NCI-H524 (cell line): ENCODE data around the gene UBE2D1.
A peak's percentile ranks its signal among the peaks of the same experiment; 100 is the strongest.
"Not testable (repeated sequence)": the region's sequence is repeated elsewhere in the genome, so short reads cannot be mapped to it uniquely, and the experiment has no call there.

Experiments used
- DNase-seq, 2 experiments: peaks; one replicate each; lab custom pipeline; 2025; lab: John Stamatoyannopoulos, UW

Gene UBE2D1

GRCh38 chr10:58384095-58384494, 49.3 kb downstream of the UBE2D1 start:
- DNase-seq, result no peak

GRCh38 chr10:58384544-58384998, 49.8 kb downstream of the UBE2D1 start:
- DNase-seq, result no peak

- peak; percentile 69 to 77 for DNase-seq
These were observed 50.4 kb downstream of the UBE2D1 start, which contains the start of gene TFAM for GRCh38 chr10:58384999-58385783. Gene TFAM (plus strand): TSS chr10:58385410. CDS start chr10:58385548, 138 bp downstream.

GRCh38 chr10:58385784-58386112, 50.9 kb downstream of the UBE2D1 start:
- DNase-seq, result peak in 1 of 2 experiments; percentile 12

GRCh38 chr10:58389024-58389423, 54.2 kb downstream of the UBE2D1 start:
- no peak for DNase-seq

GRCh38 chr10:58393317-58393716, 58.5 kb downstream of the UBE2D1 start:
- no peak for DNase-seq

- no peak for DNase-seq
These were observed 59.7 kb downstream of the UBE2D1 start for GRCh38 chr10:58394471-58394870.

GRCh38 chr10:58396057-58396456, 61.3 kb downstream of the UBE2D1 start:
- no peak for DNase-seq

- DNase-seq, result no peak
These were observed 63.0 kb downstream of the UBE2D1 start for GRCh38 chr10:58397830-58398229.

- no peak for DNase-seq
These were observed 64.6 kb downstream of the UBE2D1 start for GRCh38 chr10:58399410-58399809.

GRCh38 chr10:58400609-58401008, 65.8 kb downstream of the UBE2D1 start:
- no peak for DNase-seq

- DNase-seq, result no peak
These were observed 69.2 kb downstream of the UBE2D1 start for GRCh38 chr10:58404001-58404400.

- no peak for DNase-seq
These were observed 75.3 kb downstream of the UBE2D1 start for GRCh38 chr10:58409956-58410610.

GRCh38 chr10:58412502-58412961, 77.7 kb downstream of the UBE2D1 start:
- no peak for DNase-seq

GRCh38 chr10:58414270-58415041, 79.7 kb downstream of the UBE2D1 start:
- peak in 1 of 2 experiments; percentile 17 for DNase-seq

- DNase-seq, result no peak
These were observed 81.0 kb downstream of the UBE2D1 start for GRCh38 chr10:58415757-58416156.

- DNase-seq, result not testable (repeated sequence)
These were observed 83.1 kb downstream of the UBE2D1 start for GRCh38 chr10:58417902-58418301.
